ENCODE data around the gene LRPAP1. TPM values are rescaled to one million over a fixed set of nuclear protein-coding genes. Genes with fewer than 3 reads are reported as not detected.

The LRPAP1 gene
- total and polyA plus RNA-seq, 2 experiments from 2014 or later = 191 to 299 TPM

GRCh38 chr4:3516836-3517730 is 15.1 kb downstream of the LRPAP1 start:
- H3K4me2 ChIP-seq = no peak overlapping the region
- H4K20me1 ChIP-seq (ENCODE audit: insufficient read depth, poor library complexity, severe bottlenecking) = no peaks in the 10 kb centered on the region
- TF ChIP-seq EZH2 (IDR thresholded peaks at IDR 0.05; ENCODE audit: borderline replicate concordance) (no peak), EZH2phosphoT487 (IDR thresholded peaks at IDR 0.05; ENCODE audit: low read depth, severe bottlenecking, unreplicated experiment) (no peak), CTCF (IDR thresholded peaks at IDR 0.05; ENCODE audit: poor library complexity) (no peak)
- no peak overlapping the region for H3K27ac ChIP-seq
- no peaks in the 10 kb centered on the region for H3K9me2 ChIP-seq (replicated peaks; ENCODE audit: insufficient read depth)
- no peaks in the 10 kb centered on the region for H3K79me2 ChIP-seq
- DNase-seq (ENCODE audit: low spot score) = no peak
- no peak overlapping the region for H2AFZ ChIP-seq
- no peaks in the 10 kb centered on the region for H3K4me1 ChIP-seq (ENCODE audit: insufficient read depth)
- H3K36me3 ChIP-seq (replicated peaks; ENCODE audit: insufficient read depth, low read depth) = no peaks in the 10 kb centered on the region
- H3K4me3 ChIP-seq = no peak overlapping the region
- no peaks in the 10 kb centered on the region for H3K9me3 ChIP-seq (ENCODE audit: low read depth)
- WGBS (ENCODE audit: low lambda C conversion rate, missing lambda C conversion rate) = 95% methylated on average over 25 of the region's 29 CpGs
- H3K27me3 ChIP-seq = no peaks in the 10 kb centered on the region

DNA sequence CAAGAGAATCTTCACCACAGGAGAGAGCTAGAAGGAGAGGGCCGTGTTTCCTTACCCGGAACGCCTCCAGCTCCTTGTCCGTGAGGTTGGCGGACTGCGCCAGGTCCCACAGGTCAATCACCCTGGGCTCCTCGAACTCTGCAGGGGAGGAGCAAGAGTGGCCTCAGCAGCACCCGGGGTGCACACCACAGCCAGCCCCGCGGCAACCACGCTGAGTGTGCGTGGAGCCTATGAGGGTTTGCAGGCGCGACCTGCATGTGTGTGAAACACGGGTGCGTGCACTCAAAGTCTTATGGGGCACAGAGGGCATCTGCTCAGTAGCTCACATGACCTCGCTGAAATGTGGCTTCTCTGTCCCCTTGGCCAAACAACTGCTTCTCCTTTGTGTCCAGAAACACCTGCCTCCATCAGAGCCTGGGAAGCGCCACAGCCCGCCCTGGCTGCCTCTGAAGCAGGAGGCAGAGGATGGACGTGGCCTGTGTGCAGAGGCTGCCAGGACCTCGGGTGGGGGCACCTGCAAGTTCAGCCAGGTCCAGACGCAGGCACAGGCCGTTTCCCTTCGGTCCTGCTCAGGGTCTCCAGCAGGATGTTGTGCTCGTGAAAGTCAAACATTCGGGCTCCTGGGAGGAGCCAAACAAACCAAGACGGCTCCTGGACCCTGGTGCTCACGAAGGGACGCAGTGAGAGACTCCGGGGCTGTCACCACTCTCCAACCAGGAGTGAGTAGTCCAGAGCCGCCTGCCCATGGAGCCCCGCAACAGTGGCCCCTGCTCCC is 16.0 kb downstream of the LRPAP1 start:
- WGBS (ENCODE audit: low lambda C conversion rate, missing lambda C conversion rate) = 96% methylated on average over 32 of the region's 32 CpGs
- H4K20me1 ChIP-seq (ENCODE audit: insufficient read depth, poor library complexity, severe bottlenecking) = no peaks in the 10 kb centered on the region
- no peak overlapping the region for H3K4me3 ChIP-seq
- no peaks in the 10 kb centered on the region for H3K9me2 ChIP-seq (replicated peaks; ENCODE audit: insufficient read depth)
- no peak overlapping the region for H3K27ac ChIP-seq
- no peak overlapping the region for H2AFZ ChIP-seq
- H3K9me3 ChIP-seq (ENCODE audit: low read depth) = no peaks in the 10 kb centered on the region
- no peak for DNase-seq (ENCODE audit: low spot score)
- no peaks in the 10 kb centered on the region for H3K4me1 ChIP-seq (ENCODE audit: insufficient read depth)
- no peak for TF ChIP-seq EZH2 (IDR thresholded peaks at IDR 0.05; ENCODE audit: borderline replicate concordance)
- TF ChIP-seq EZH2phosphoT487 (IDR thresholded peaks at IDR 0.05; ENCODE audit: low read depth, severe bottlenecking, unreplicated experiment) = no peak
- TF ChIP-seq CTCF (IDR thresholded peaks at IDR 0.05; ENCODE audit: poor library complexity) = no peak
- H3K36me3 ChIP-seq (replicated peaks; ENCODE audit: insufficient read depth, low read depth) = no peaks in the 10 kb centered on the region
- no peaks in the 10 kb centered on the region for H3K27me3 ChIP-seq
- H3K4me2 ChIP-seq = no peak overlapping the region
- no peaks in the 10 kb centered on the region for H3K79me2 ChIP-seq

DNA sequence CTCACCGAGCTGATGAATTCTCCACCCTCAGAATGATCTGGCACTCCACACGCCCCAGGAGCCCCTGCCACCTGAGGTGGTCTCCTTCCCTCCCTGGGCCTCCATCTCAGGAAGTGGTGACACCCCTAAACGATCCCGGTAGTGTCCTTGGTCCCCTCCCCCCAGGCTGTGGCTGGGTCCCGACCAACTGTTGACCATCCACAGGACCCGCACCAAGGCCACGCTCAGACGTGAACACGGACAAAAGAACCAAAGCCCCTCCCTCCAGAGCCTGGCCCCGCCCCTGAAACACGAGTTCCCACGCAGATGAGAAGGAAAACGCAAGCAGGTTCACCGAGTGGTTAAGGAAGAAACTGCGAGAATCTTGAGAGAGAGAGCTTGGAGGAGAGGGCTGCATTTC is 16.6 kb downstream of the LRPAP1 start:
- H3K9me2 ChIP-seq (replicated peaks; ENCODE audit: insufficient read depth) = no peaks in the 10 kb centered on the region
- H3K79me2 ChIP-seq = no peaks in the 10 kb centered on the region
- H3K27me3 ChIP-seq = no peaks in the 10 kb centered on the region
- H4K20me1 ChIP-seq (ENCODE audit: insufficient read depth, poor library complexity, severe bottlenecking) = no peaks in the 10 kb centered on the region
- TF ChIP-seq EZH2 (IDR thresholded peaks at IDR 0.05; ENCODE audit: borderline replicate concordance) = no peak
- TF ChIP-seq EZH2phosphoT487 (IDR thresholded peaks at IDR 0.05; ENCODE audit: low read depth, severe bottlenecking, unreplicated experiment) = no peak
- TF ChIP-seq CTCF (IDR thresholded peaks at IDR 0.05; ENCODE audit: poor library complexity) = no peak
- H3K4me1 ChIP-seq (ENCODE audit: insufficient read depth) = no peaks in the 10 kb centered on the region
- no peak overlapping the region for H3K27ac ChIP-seq
- H3K4me2 ChIP-seq = no peak overlapping the region
- no peak overlapping the region for H2AFZ ChIP-seq
- H3K36me3 ChIP-seq (replicated peaks; ENCODE audit: insufficient read depth, low read depth) = no peaks in the 10 kb centered on the region
- H3K4me3 ChIP-seq = no peak overlapping the region
- DNase-seq (ENCODE audit: low spot score) = no peak
- no peaks in the 10 kb centered on the region for H3K9me3 ChIP-seq (ENCODE audit: low read depth)
- 87% methylated on average over 14 of the region's 15 CpGs for WGBS (ENCODE audit: low lambda C conversion rate, missing lambda C conversion rate)
